Neural cell (in vitro differentiated cells): Measurements from ENCODE around the gene LMF2.

Experiments
- EP300 ChIP-seq: fragments of 450-650 bp; conservative IDR thresholded peaks from 2 replicates; pipeline ENCODE4 v1.6.1; 2014; ENCODE audit warnings: antibody characterized with exemption, mild to moderate bottlenecking, moderate library complexity; ENCODE audit not compliant: poor library complexity, severe bottlenecking
- POLR2AphosphoS5 ChIP-seq: IDR thresholded peaks from 2 replicates; pipeline ENCODE4 v1.6.1; 2012
- TF ChIP-seq, protein P1 (sequence below): fragments of 450-650 bp; IDR thresholded peaks from 2 replicates; pipeline ENCODE4 v1.5.1; 2014; ENCODE audit warnings: antibody characterized with exemption, mild to moderate bottlenecking, moderate library complexity; ENCODE audit not compliant: poor library complexity, severe bottlenecking

- no peak for TF ChIP-seq POLR2AphosphoS5
- TF ChIP-seq, protein P1, sequence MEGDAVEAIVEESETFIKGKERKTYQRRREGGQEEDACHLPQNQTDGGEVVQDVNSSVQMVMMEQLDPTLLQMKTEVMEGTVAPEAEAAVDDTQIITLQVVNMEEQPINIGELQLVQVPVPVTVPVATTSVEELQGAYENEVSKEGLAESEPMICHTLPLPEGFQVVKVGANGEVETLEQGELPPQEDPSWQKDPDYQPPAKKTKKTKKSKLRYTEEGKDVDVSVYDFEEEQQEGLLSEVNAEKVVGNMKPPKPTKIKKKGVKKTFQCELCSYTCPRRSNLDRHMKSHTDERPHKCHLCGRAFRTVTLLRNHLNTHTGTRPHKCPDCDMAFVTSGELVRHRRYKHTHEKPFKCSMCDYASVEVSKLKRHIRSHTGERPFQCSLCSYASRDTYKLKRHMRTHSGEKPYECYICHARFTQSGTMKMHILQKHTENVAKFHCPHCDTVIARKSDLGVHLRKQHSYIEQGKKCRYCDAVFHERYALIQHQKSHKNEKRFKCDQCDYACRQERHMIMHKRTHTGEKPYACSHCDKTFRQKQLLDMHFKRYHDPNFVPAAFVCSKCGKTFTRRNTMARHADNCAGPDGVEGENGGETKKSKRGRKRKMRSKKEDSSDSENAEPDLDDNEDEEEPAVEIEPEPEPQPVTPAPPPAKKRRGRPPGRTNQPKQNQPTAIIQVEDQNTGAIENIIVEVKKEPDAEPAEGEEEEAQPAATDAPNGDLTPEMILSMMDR = no peak
- no peak for TF ChIP-seq EP300
Measured at GRCh38 chr22:50487290-50488005, 20.1 kb downstream of the LMF2 start.
